ENCODE results near the gene RPRD1A.
"Not testable (repeated sequence)": the region's sequence is repeated elsewhere in the genome, so short reads cannot be mapped to it uniquely, and the experiment has no call there.

The RPRD1A gene

GRCh38 chr18:36031903-36032302, 35.5 kb downstream of the RPRD1A start:
- DNase-seq (ENCODE audit: low spot score) = no peak

- no peak for DNase-seq (ENCODE audit: low spot score)
Measured at GRCh38 chr18:36031407-36031806, 36.0 kb downstream of the RPRD1A start.

- DNase-seq (ENCODE audit: low spot score) = no peak
Measured at GRCh38 chr18:36028859-36029258, 38.5 kb downstream of the RPRD1A start.

GRCh38 chr18:36025025-36025424, 42.3 kb downstream of the RPRD1A start:
- DNase-seq (ENCODE audit: low spot score) = no peak

GRCh38 chr18:36024241-36024640, 43.1 kb downstream of the RPRD1A start:
- DNase-seq (ENCODE audit: low spot score) = not testable (repeated sequence)

- no peak for DNase-seq (ENCODE audit: low spot score)
Measured at GRCh38 chr18:36023336-36023735, 44.0 kb downstream of the RPRD1A start.

GRCh38 chr18:36020174-36020711, 47.1 kb downstream of the RPRD1A start:
- DNase-seq (ENCODE audit: low spot score) = no peak

- DNase-seq (ENCODE audit: low spot score) = no peak
Measured at GRCh38 chr18:36017232-36017631, 50.1 kb downstream of the RPRD1A start.

GRCh38 chr18:36015629-36016028, 51.7 kb downstream of the RPRD1A start:
- no peak for DNase-seq (ENCODE audit: low spot score)

- DNase-seq (ENCODE audit: low spot score) = no peak
Measured at GRCh38 chr18:36012891-36013290, 54.5 kb downstream of the RPRD1A start.

- DNase-seq (ENCODE audit: low spot score) = no peak
Measured at GRCh38 chr18:36009214-36009613, 58.1 kb downstream of the RPRD1A start.

GRCh38 chr18:36006997-36007396, 60.4 kb downstream of the RPRD1A start:
- DNase-seq (ENCODE audit: low spot score) = no peak

- no peak for DNase-seq (ENCODE audit: low spot score)
Measured at GRCh38 chr18:35999925-36000324, 67.4 kb downstream of the RPRD1A start.

GRCh38 chr18:35998967-35999366, 68.4 kb downstream of the RPRD1A start:
- DNase-seq (ENCODE audit: low spot score) = no peak

GRCh38 chr18:35993013-35993412, 74.3 kb downstream of the RPRD1A start:
- DNase-seq (ENCODE audit: low spot score) = no peak

- DNase-seq (ENCODE audit: low spot score) = no peak
Measured at GRCh38 chr18:35991696-35992095, 75.7 kb downstream of the RPRD1A start.

GRCh38 chr18:35983818-35984217, 83.5 kb downstream of the RPRD1A start:
- peak; percentile 50 for DNase-seq (ENCODE audit: low spot score)

- no peak for DNase-seq (ENCODE audit: low spot score)
Measured at GRCh38 chr18:35983147-35983546, 84.2 kb downstream of the RPRD1A start.

- no peak for DNase-seq (ENCODE audit: low spot score)
Measured at GRCh38 chr18:35982409-35983114, 84.8 kb downstream of the RPRD1A start.

GRCh38 chr18:35979112-35979511, 88.2 kb downstream of the RPRD1A start:
- no peak for DNase-seq (ENCODE audit: low spot score)

- DNase-seq (ENCODE audit: low spot score) = no peak
Measured at GRCh38 chr18:35974181-35974580, 93.2 kb downstream of the RPRD1A start.

- no peak for DNase-seq (ENCODE audit: low spot score)
Measured at GRCh38 chr18:35973650-35974049, 93.7 kb downstream of the RPRD1A start.

GRCh38 chr18:35972197-35973000, 95.0 kb downstream of the RPRD1A start, which contains the start of gene RMP24:
Gene RMP24, plus strand, starts transcription at chr18:35972679.
- DNase-seq (ENCODE audit: low spot score) = peak; percentile 96

Measured in AG08396 (cell line).